ENCODE results near the gene PIKFYVE.
"Not testable (repeated sequence)": the region's sequence is repeated elsewhere in the genome, so short reads cannot be mapped to it uniquely, and the experiment has no call there.

PIKFYVE gene

GRCh38 chr2:208370881-208371633 is 105.0 kb downstream of the PIKFYVE start:
- no peak for DNase-seq

DNA sequence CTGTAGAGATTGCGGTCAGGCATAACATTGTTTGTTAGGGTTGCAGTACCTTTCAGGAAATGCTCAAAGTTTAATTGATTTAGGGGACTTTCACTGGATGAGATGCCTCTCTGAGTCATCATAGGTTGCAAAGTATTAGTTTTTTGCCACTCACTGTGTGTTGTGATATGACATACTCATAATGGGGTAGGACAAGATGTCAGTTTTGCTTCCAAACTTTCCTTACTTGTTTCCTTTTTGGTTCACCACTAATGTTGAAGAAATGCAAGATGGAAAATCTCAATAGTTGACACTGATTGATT is 105.5 kb downstream of the PIKFYVE start:
- no peak for DNase-seq

- DNase-seq, result peak; percentile 32
These were observed 107.5 kb downstream of the PIKFYVE start for GRCh38 chr2:208373460-208374089.

GRCh38 chr2:208375491-208376068 is 109.5 kb downstream of the PIKFYVE start:
- no peak for DNase-seq

- DNase-seq, result not testable (repeated sequence)
These were observed 111.3 kb downstream of the PIKFYVE start for GRCh38 chr2:208377344-208377860.

- DNase-seq, result no peak
These were observed 113.1 kb downstream of the PIKFYVE start for GRCh38 chr2:208379192-208379591.

GRCh38 chr2:208384637-208385036 is 118.6 kb downstream of the PIKFYVE start:
- DNase-seq, result no peak

GRCh38 chr2:208386541-208386940 is 120.5 kb downstream of the PIKFYVE start:
- DNase-seq, result no peak

DNA sequence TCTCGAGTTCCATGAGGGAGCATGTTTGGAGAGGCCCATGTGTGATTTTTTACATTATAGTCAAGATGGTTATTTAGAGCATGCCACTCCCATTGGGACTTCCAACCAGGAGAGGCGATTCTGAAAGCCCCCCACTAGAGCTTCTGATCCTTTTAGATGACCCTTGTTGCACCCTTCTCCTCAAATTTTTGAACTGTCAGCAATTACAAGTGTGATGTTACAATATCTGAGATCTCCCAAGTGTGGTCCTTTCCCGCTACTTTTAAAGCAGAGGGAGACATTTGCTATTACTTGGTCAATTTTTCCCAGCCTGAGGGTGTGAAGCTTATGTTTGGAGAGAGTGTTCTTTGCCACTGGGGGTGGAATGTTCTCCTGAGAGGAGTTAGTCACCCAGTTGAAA is 123.9 kb downstream of the PIKFYVE start:
- DNase-seq, result no peak

DNA sequence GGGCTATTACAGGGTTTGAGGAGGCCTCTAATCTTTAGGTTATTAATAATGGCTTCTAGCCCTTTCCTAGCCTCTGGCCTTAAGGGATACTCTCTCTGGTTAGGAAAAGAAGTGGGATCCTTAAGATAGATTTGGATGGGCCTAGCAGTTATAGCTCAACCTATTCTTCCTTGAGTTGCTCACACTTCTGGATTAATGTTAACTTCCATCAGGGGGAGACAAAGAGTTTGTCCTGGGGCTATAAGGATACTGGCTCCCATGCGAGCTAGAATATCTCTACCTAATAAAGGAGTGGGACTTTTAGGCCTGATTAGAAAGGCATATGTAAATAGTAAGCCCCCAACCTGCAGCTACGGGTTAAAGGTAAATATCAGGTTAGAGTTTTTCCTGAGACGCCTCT is 126.2 kb downstream of the PIKFYVE start:
- no peak for DNase-seq

GRCh38 chr2:208396796-208397195 is 130.7 kb downstream of the PIKFYVE start:
- not testable (repeated sequence) for DNase-seq

DNA sequence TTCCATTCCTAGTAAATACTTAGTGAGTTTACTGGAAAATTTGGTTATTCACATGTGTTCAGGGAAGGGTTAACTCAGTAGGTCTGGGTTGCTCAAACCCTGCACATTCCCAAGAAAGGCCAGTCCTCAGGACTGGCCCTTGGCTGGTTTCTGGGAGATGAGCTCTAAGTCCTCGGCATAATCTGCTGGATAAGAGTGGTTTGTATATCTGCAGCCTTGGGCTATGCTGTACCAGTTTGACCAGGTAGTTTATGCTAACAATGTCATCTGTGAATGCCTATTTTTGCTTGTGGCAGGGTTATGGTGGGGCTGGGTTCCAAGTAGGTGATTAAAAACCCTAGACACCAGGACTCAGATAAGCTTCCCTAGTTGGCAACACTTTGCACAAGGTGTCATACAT is 133.1 kb downstream of the PIKFYVE start:
- no peak for DNase-seq

DNA sequence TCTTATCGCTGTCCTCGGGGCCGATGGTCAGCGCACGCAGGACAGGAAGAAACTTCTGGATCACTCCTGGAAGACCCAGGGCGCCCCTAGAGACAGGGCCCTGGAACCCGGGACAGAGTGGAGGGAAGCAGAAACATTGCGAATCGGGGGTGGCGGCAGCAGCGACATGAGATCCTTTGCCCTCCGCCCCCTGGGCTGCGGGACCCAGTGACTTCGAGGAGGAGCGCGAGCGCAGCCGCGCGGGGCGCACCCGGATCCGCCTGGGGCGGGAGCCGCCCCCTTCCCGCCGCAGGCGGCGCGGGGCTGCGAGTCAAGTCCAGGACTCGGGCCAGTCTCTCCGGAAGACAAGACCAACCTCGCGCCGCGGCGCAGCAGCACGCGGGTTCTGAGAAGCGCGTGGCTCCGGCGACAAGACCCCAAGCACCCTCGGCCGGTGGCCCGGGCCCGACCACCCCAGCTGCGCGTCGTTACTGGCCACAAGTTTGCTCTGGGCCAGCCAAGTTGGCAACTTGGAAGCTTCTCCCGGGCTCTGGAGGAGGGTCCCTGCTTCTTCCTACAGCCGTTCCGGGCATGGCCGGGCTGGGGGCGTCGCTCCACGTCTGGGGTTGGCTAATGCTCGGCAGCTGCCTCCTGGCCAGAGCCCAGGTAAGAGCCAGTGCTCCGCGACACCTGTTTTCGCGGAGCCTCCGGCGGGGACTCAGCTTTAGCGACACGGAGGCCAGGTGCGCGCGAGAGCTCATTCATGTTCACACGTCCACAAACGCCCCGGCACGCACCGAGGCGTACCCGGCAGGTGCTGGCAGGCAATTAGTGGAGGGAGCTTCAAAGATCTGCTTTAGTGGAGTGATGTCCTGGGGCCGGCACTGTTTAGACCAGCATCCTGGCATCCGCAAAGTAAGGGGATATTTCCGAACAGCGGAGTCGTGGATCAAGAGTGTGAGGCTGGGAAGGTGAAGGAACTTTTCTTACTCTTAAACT is 140.7 kb downstream of the PIKFYVE start, which contains the start of gene PTH2R:
Gene PTH2R (plus strand): TSS at position 319 of the 978 bp plus-strand sequence. CDS start 252 bp downstream, at position 571.
- no peak for DNase-seq

- no peak for DNase-seq
These were observed 141.6 kb downstream of the PIKFYVE start for GRCh38 chr2:208407667-208408066.
